Endothelial cell of umbilical vein (primary cell): ENCODE measurements around the gene GSTP1.

Source experiments
- CTCF ChIP-seq, 2 donors: IDR thresholded peaks; 1 replicate in 1 of 2; 2 replicates in 1 of 2; pipeline ENCODE4 v1.5.1; 2011; ENCODE audit warnings: low read length in 2 of 2, mild to moderate bottlenecking in 2 of 2, moderate library complexity in 2 of 2, control low read depth in 1 of 2, inconsistent platforms in 1 of 2, low read depth in 1 of 2; ENCODE audit not compliant: insufficient read depth in 1 of 2; ENCODE audit errors: extremely low read depth in 1 of 2
- EZH2 ChIP-seq: IDR thresholded peaks from 2 replicates; pipeline ENCODE4 v1.6.1; 2012; ENCODE audit warnings: borderline replicate concordance, low read depth, mild to moderate bottlenecking, moderate library complexity, low read length, inconsistent platforms; ENCODE audit not compliant: severe bottlenecking
- JUN ChIP-seq: IDR thresholded peaks from 2 replicates; pipeline ENCODE4 v1.6.1; 2011; ENCODE audit warnings: borderline replicate concordance, low read depth; ENCODE audit not compliant: insufficient read length, insufficient read depth
- MAX ChIP-seq: IDR thresholded peaks from 2 replicates; pipeline ENCODE4 v1.6.1; 2011; ENCODE audit not compliant: insufficient read depth, insufficient read length
- MYC ChIP-seq: IDR thresholded peaks from one replicate; pipeline ENCODE4 v1.6.1; 2011; ENCODE audit warnings: mild to moderate bottlenecking, low read depth, low read length
- POLR2A ChIP-seq: IDR thresholded peaks from 2 replicates; pipeline ENCODE4 v1.6.1; 2012; ENCODE audit warnings: low read depth, mild to moderate bottlenecking, control low read depth, low read length
- POLR2AphosphoS5 ChIP-seq: IDR thresholded peaks from 2 replicates; pipeline ENCODE4 v1.6.1; 2012; ENCODE audit warnings: low read depth, mild to moderate bottlenecking, control low read depth, low read length, moderate library complexity; ENCODE audit not compliant: insufficient read depth

DNA sequence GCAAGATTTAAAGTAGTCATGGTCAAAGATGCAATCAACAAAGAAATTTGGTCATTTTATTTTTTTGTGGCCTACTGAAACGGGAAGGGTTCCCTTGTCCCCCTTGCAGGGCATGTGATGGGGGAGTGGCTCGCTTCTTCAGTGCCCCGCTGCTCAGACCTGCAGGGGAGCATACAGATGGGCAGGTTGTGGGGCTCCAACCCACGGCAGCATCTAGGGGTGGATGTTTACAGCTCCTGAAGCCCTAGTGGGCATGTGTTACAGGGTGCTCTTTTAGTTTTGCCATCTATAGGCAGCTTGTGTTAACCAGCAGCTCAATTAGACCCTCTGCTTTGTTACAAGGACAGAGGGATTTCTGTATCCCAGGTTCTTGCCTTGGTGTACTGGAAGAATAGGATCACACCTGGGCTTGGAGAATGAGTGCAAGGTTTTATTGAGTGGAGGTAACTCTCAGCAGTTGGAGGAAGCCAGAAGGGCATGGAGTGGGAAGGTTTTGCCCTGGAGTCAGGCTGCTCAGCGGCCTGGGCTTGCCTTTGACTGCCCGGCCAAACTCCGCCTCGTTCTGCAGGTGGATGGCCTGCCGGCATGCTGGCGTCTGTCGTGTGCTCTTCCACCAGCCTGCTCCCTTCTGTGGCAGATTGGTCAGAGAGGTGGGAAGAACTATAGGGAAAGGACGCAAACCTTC, 9.4 kb downstream of the GSTP1 start:
- TF ChIP-seq MAX, result no peak
- no peak for TF ChIP-seq EZH2
- no peak for TF ChIP-seq CTCF (IDR thresholded peaks at IDR 0.05; ENCODE audit: extremely low read depth in 1 of 2, insufficient read depth in 1 of 2, low read depth in 1 of 2, low read length in 2 of 2)
- no peak for TF ChIP-seq POLR2A
- no peak for TF ChIP-seq MYC
- TF ChIP-seq JUN, result no peak
- no peak for TF ChIP-seq POLR2AphosphoS5
